OCI-LY7 (cell line): Measurements from ENCODE around the gene MED27. TPM values are rescaled to one million over a fixed set of nuclear protein-coding genes. Genes with fewer than 3 reads are reported as not detected.

ENCODE experiments used
- BruUV-seq: library from RNA; stranded (reverse); fragments of 400-500 nt; replicated peaks from 2 replicates; lab custom pipeline; 2021; lab: Mats Ljungman, UMichigan
- CTCF ChIA-PET: fragments of 300-600 bp; sonication (Branson Sonifier 250); formaldehyde crosslinking; loops from one replicate; lab custom pipeline; 2022; ENCODE audit warnings: antibody characterized with exemption; ENCODE audit not compliant: unreplicated experiment; lab: Charles Lee
- POLR2A ChIA-PET: fragments of 300-600 bp; sonication (Branson Sonifier 250); formaldehyde crosslinking; loops from one replicate; lab custom pipeline; 2022; ENCODE audit warnings: antibody characterized with exemption; lab: Charles Lee
- DNase-seq: peaks from one replicate; pipeline ENCODE4 v3.0.0-alpha.2; 2015; ENCODE audit warnings: low spot score
- H2AFZ ChIP-seq: fragments of 200-600 bp; sonication (generic), shearing (Covaris generic); 2 replicates; pipeline ENCODE4 v1.6.1; 2014; ENCODE audit warnings: mild to moderate bottlenecking, antibody characterized with exemption, low read length, moderate library complexity
- H3K27ac ChIP-seq: fragments of 200-600 bp; sonication (generic); 2 replicates; pipeline ENCODE4 v1.5.1; 2014; ENCODE audit warnings: mixed run types, low read depth, mild to moderate bottlenecking, moderate library complexity, low read length, inconsistent platforms; ENCODE audit not compliant: poor library complexity, severe bottlenecking
- H3K36me3 ChIP-seq: fragments of 200-600 bp; sonication (generic); 2 replicates; pipeline ENCODE4 v1.6.1; 2014; ENCODE audit warnings: mild to moderate bottlenecking, antibody characterized with exemption, low read length, moderate library complexity, mixed read lengths; ENCODE audit not compliant: insufficient read depth
- H3K4me1 ChIP-seq: fragments of 200-600 bp; sonication (generic); 2 replicates; pipeline ENCODE4 v1.5.1; 2014; ENCODE audit warnings: mild to moderate bottlenecking, low read length; ENCODE audit not compliant: insufficient read depth, poor library complexity, severe bottlenecking
- H3K4me2 ChIP-seq: fragments of 200-600 bp; sonication (generic); 2 replicates; pipeline ENCODE4 v1.6.1; 2014; ENCODE audit warnings: mild to moderate bottlenecking, low read length
- H3K4me3 ChIP-seq: fragments of 200-600 bp; sonication (generic); 2 replicates; pipeline ENCODE4 v1.5.1; 2014; ENCODE audit warnings: mild to moderate bottlenecking, low read depth, low read length; ENCODE audit not compliant: poor library complexity, severe bottlenecking
- H3K79me2 ChIP-seq: fragments of 200-600 bp; sonication (generic); 2 replicates; pipeline ENCODE4 v1.6.1; 2016; ENCODE audit warnings: low read depth, mild to moderate bottlenecking, low read length, moderate library complexity, mixed read lengths; ENCODE audit not compliant: insufficient read depth
- H3K9me2 ChIP-seq: fragments of 200-600 bp; sonication (generic); 2 replicates; pipeline ENCODE4 v1.6.1; 2016; ENCODE audit warnings: mild to moderate bottlenecking, low read length, mixed read lengths; ENCODE audit not compliant: insufficient read depth
- H3K9me3 ChIP-seq: fragments of 200-600 bp; sonication (generic); 2 replicates; pipeline ENCODE4 v1.6.1; 2014; ENCODE audit warnings: mild to moderate bottlenecking, mixed run types, low read length, mixed read lengths
- H4K20me1 ChIP-seq: fragments of 200-600 bp; sonication (generic); 2 replicates; pipeline ENCODE4 v1.6.1; 2014; ENCODE audit warnings: mild to moderate bottlenecking, antibody characterized with exemption, low read length, moderate library complexity, mixed read lengths; ENCODE audit not compliant: insufficient read depth
- EZH2phosphoT487 ChIP-seq: fragments of 200-600 bp; sonication (generic); IDR thresholded peaks from 2 replicates; pipeline ENCODE4 v1.6.1; 2018; ENCODE audit warnings: low read depth, borderline replicate concordance, mild to moderate bottlenecking, mixed run types, antibody characterized with exemption, low read length, moderate library complexity, mixed read lengths
- intact Hi-C: fragments of 100-400 bp; cut with micrococcal nuclease; formaldehyde crosslinking; loops from one replicate; pipeline ENCODE4 v1.10.0; 2022; ENCODE audit not compliant: unreplicated experiment
- total RNA-seq, 2 experiments: library from RNA; depleted of rRNA in 1 of 2; stranded (reverse); fragments of >200 nt in 1 of 2; shearing (Covaris generic) in 1 of 2; gene quantifications; 2 replicates each; pipeline ENCODE4 v1.2.3, GENCODE V29; 2014 to 2022
- TF ChIP-seq, protein P1 (sequence below): fragments of 200-600 bp; sonication (generic); conservative IDR thresholded peaks from 2 replicates; pipeline ENCODE4 v1.5.1; 2014; ENCODE audit warnings: mild to moderate bottlenecking, antibody characterized with exemption, low read length, moderate library complexity, mixed read lengths

MED27 gene
- total RNA-seq, 2 experiments from 2014 or later = 23.1 to 32.6 TPM

DNA sequence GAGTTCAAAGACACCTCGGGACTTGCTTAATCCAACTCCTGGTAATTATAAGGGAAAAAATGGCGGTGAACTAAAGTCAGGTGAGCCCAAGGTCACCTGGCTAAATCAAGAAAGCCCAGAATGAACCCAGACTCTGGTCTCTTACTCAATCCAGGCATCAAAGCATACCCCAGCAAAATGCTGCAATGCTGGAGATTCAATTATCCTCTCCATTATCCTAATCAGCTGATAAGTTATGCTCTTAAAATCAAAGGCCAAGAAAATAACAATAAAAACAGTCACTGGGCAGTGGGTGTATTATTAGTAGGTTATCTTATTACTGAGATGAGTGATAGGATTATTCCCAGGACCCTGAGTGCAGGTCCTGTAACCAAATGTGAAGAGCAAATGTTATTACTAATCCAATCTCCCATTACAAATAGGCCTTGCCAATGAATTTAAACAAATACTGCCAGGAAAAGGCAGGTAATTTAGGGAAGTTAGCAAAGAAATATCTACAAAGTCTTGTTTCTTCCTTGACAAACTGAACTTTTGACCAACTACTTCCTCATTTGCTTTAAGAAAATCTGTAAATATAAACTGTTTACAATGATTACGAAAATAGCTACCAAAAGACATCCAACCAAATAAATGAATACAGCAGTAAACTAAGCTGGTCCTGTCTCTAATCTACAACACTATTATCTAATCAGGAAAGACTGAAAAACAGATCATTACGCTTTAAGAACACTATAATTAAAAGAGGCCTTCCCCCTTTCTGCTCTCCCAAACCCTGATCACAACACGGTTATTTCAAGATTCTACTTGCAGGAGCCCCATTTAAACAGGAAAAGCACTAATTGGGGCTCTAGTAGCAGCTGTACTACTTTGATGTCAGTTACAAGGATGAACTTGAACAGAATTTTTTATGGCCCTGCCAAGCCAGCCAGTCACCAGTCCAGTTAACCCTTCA is 103.2 kb downstream of the MED27 start:
- POLR2A ChIA-PET = no interaction called here
- DNase-seq = no peak
- Histone ChIP-seq H2AFZ (no peak overlapping the region), H4K20me1 (no peaks in the 10 kb centered on the region), H3K4me2 (no peak overlapping the region), H3K27ac (no peak overlapping the region), H3K9me3 (no peaks in the 10 kb centered on the region), H3K4me3 (no peak overlapping the region), H3K79me2 (no peaks in the 10 kb centered on the region), H3K4me1 (no peaks in the 10 kb centered on the region), H3K36me3 (no peaks in the 10 kb centered on the region), H3K9me2 (no peaks in the 10 kb centered on the region)
- TF ChIP-seq EZH2phosphoT487 = no peak
- TF ChIP-seq, protein P1, sequence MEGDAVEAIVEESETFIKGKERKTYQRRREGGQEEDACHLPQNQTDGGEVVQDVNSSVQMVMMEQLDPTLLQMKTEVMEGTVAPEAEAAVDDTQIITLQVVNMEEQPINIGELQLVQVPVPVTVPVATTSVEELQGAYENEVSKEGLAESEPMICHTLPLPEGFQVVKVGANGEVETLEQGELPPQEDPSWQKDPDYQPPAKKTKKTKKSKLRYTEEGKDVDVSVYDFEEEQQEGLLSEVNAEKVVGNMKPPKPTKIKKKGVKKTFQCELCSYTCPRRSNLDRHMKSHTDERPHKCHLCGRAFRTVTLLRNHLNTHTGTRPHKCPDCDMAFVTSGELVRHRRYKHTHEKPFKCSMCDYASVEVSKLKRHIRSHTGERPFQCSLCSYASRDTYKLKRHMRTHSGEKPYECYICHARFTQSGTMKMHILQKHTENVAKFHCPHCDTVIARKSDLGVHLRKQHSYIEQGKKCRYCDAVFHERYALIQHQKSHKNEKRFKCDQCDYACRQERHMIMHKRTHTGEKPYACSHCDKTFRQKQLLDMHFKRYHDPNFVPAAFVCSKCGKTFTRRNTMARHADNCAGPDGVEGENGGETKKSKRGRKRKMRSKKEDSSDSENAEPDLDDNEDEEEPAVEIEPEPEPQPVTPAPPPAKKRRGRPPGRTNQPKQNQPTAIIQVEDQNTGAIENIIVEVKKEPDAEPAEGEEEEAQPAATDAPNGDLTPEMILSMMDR = no peak
- CTCF ChIA-PET = no interaction called here
- intact Hi-C loops = no loop called here
- BruUV-seq = no TSS peak

DNA sequence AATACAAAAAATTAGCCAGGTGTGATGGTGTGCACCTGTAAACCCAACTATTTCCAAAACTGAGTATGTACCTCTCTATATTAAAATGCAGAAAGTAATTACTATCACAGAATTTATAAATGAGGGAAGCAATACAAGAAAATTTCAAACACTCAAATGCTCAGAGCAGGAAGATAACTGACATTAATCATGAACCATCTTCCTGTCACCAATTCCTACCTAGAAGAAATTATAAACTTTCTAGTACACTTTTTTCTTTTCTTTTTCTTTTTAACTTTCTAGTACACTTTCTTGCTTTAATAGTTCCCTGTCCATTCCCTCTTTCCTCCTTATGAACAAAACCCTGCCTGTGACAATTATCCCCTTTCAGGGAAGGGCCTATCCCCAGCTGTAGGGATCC is 106.8 kb downstream of the MED27 start:
- CTCF ChIA-PET = no interaction called here
- H3K4me2 ChIP-seq = no peak overlapping the region
- BruUV-seq = no TSS peak
- DNase-seq = no peak
- no peaks in the 10 kb centered on the region for H3K9me2 ChIP-seq
- no peaks in the 10 kb centered on the region for H4K20me1 ChIP-seq
- no peak overlapping the region for H3K4me3 ChIP-seq
- no peaks in the 10 kb centered on the region for H3K4me1 ChIP-seq
- H2AFZ ChIP-seq = no peak overlapping the region
- POLR2A ChIA-PET = no interaction called here
- intact Hi-C loops = no loop called here
- TF ChIP-seq, protein P1 = no peak
- no peak for TF ChIP-seq EZH2phosphoT487
- no peaks in the 10 kb centered on the region for H3K36me3 ChIP-seq
- no peaks in the 10 kb centered on the region for H3K9me3 ChIP-seq
- H3K27ac ChIP-seq = no peak overlapping the region
- no peaks in the 10 kb centered on the region for H3K79me2 ChIP-seq
